HG02981 (cell line): ENCODE measurements around the gene FRMD3.
A peak's percentile ranks its signal among the peaks of the same experiment; 100 is the strongest.

Experiments
- ATAC-seq: cut with Tn5 transposase; IDR thresholded peaks from one replicate; pipeline ENCODE4 v1.9.1; 2021; ENCODE audit warnings: mild to moderate bottlenecking, moderate library complexity; ENCODE audit not compliant: unreplicated experiment

FRMD3 gene

GRCh38 chr9:83342731-83343130 lies 195.5 kb downstream of the FRMD3 start:
- ATAC-seq: no peak

- ATAC-seq: no peak
These were observed 196.2 kb downstream of the FRMD3 start for GRCh38 chr9:83342006-83342405.

- ATAC-seq: no peak
These were observed 197.8 kb downstream of the FRMD3 start for GRCh38 chr9:83340451-83340850.

- no peak for ATAC-seq
These were observed 198.8 kb downstream of the FRMD3 start for GRCh38 chr9:83339435-83339834.

- no peak for ATAC-seq
These were observed 201.5 kb downstream of the FRMD3 start for GRCh38 chr9:83336706-83337105.

- ATAC-seq: no peak
These were observed 203.9 kb downstream of the FRMD3 start for GRCh38 chr9:83334320-83334719.

GRCh38 chr9:83330207-83331196 lies 207.7 kb downstream of the FRMD3 start:
- ATAC-seq: no peak

- no peak for ATAC-seq
These were observed 210.2 kb downstream of the FRMD3 start for GRCh38 chr9:83327750-83328622.

GRCh38 chr9:83327323-83327722 lies 210.9 kb downstream of the FRMD3 start:
- no peak for ATAC-seq

GRCh38 chr9:83323148-83323547 lies 215.1 kb downstream of the FRMD3 start:
- no peak for ATAC-seq

- no peak for ATAC-seq
These were observed 215.8 kb downstream of the FRMD3 start for GRCh38 chr9:83322438-83322837.

GRCh38 chr9:83317244-83317643 lies 221.0 kb downstream of the FRMD3 start:
- ATAC-seq: no peak

GRCh38 chr9:83315649-83316048 lies 222.6 kb downstream of the FRMD3 start:
- no peak for ATAC-seq

- ATAC-seq: no peak
These were observed 224.4 kb downstream of the FRMD3 start for GRCh38 chr9:83313781-83314180.

- ATAC-seq: no peak
These were observed 225.7 kb downstream of the FRMD3 start for GRCh38 chr9:83312537-83312936.

GRCh38 chr9:83307066-83307724 lies 231.0 kb downstream of the FRMD3 start:
- no peak for ATAC-seq

- no peak for ATAC-seq
These were observed 233.5 kb downstream of the FRMD3 start for GRCh38 chr9:83304686-83305085.

GRCh38 chr9:83299571-83299970 lies 238.6 kb downstream of the FRMD3 start:
- no peak for ATAC-seq

GRCh38 chr9:83299094-83299493 lies 239.1 kb downstream of the FRMD3 start:
- ATAC-seq: no peak

- ATAC-seq: peak; percentile 63
These were observed 242.1 kb downstream of the FRMD3 start for GRCh38 chr9:83296123-83296522.

GRCh38 chr9:83294816-83295215 lies 243.4 kb downstream of the FRMD3 start:
- no peak for ATAC-seq
